GM21529 (cell line): Measurements from ENCODE around the gene HIVEP3.

Source experiments
- ATAC-seq: cut with Tn5 transposase; IDR thresholded peaks from one replicate; pipeline ENCODE4 v1.9.1; 2021; ENCODE audit not compliant: unreplicated experiment

Gene HIVEP3

GRCh38 chr1:41508290-41508689, 410.4 kb downstream of the HIVEP3 start:
- no peak for ATAC-seq

DNA sequence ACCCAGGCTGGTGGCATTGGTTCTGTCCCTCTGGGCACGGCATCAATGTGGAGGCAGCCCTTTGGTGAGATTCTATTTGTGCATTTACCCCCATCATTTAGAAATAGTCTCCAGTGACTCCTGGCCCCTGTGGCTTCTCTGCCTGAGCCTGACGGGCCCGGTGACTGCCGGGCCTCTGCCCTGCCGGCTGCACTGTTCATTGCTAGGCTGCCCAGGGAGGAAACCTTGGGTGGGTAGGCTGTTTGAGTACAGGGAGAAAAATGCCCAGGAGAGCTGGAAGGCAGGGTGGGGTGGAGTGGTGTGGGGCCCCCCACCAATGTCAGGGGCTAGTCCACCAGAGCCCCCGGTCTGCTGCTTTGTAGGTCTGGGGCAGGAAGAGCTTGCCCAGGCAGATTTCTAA, 410.9 kb downstream of the HIVEP3 start:
- no peak for ATAC-seq

DNA sequence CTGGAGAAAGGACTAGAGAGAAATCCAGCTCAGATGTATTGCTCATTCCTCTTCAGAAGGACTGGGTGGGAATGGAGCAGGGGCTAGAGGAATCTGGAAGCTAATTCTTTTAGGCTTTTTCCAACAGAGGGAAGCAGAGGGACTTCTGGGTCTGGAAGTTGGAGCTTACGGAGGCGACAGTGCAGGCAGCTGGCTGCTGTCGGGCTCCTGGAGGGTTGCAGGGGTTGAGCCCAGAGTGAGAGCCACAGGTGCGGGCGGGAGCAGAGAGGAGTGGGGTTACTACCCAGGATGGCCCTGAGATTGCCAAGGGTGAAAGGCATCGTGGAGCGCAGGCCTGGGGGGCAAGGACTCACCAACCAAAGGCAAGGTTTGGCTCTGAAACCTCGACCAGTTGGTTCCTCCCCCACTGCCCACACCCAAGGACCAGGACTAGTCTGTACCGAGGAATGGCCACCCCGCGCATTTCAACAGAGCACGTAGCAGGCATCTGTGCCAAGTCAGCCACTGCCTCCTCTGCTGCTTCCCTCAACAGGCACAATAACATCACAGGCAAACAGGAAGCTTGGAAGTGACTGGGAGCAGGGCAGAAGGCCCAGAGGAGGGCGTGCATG, 411.5 kb downstream of the HIVEP3 start:
- ATAC-seq = no peak

GRCh38 chr1:41504114-41505035, 414.3 kb downstream of the HIVEP3 start:
- ATAC-seq = no peak

DNA sequence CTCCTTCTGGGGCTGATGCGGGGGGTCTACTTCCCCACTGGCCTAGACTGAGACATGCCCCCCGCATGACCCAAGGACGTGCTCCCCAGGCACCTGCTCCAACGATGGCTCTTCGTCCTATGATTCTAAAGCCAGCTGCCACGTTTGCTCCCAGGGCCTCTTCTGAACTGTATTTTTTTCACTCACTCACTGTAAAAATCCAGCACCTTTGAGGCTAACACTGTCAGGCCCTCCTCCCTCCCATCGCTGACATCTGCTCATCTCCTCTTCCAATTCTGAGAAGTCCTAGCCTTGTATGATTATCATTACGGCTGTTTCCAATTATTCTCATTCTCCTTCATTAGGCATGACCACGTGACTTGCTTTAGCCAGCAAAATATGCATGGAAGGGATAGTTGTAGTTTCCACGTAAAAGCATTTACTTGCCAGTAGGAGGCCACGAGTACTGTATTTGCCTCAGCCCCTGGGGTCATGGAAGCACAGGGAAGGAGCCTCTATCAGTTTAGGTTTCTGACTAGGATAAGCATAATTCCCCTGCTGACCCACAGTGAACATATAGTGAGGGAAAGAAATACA, 415.1 kb downstream of the HIVEP3 start:
- ATAC-seq = no peak

DNA sequence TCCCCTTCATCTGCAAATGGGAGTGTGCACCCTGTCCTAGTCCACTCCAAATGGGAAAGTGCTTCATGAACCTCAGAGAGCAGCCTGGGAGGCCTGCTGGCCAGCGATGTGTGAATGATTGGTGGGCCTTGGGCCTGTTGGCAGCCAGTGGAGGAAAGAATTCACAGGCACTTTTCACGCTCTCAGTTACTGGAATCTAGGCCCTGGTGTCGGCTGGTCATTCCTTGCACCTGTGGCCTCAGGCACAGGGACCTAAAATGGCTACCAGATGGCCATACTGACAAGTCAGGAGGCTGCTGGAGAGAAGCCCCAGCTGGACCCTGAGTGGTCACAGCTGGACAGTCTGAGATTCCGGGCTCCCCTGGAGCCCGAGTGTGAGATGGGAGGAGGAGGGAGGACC, 415.8 kb downstream of the HIVEP3 start:
- ATAC-seq = no peak

- ATAC-seq = no peak
Measured at GRCh38 chr1:41501581-41501980, 417.1 kb downstream of the HIVEP3 start.

DNA sequence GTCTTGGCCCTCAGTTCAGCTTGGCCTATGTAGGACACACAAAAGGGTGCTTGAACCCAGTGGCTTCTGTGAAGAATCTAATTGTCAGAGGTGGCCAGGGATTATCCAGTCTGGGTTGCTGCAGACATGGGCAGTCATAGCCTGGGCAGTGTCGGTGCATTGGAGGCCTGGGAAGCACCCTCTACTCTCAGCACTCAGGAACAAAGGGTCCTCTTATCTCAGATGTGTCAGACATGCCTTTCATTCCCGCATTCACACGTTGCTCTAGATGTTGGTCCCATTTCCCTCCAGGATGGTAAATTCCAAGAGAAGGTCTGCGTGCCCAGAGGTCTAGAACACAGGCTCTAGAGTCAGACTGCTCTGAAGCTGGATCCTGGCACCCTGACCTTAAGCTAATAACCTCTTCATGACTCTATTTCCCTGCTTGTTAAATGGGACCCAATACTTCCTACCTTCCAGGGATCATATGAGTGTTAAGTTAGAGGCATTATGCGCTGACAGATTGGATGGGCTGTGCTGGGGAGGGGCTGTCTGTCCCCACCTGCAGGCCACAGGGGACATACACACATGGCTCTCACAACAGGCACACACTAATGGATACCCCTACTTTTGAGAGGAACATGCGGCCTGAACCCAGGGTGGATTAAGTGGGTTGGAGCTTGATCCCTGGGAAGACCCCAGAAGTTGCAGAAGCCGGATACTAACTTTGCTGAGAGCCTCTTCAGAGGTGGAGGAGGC, 417.8 kb downstream of the HIVEP3 start:
- no peak for ATAC-seq

DNA sequence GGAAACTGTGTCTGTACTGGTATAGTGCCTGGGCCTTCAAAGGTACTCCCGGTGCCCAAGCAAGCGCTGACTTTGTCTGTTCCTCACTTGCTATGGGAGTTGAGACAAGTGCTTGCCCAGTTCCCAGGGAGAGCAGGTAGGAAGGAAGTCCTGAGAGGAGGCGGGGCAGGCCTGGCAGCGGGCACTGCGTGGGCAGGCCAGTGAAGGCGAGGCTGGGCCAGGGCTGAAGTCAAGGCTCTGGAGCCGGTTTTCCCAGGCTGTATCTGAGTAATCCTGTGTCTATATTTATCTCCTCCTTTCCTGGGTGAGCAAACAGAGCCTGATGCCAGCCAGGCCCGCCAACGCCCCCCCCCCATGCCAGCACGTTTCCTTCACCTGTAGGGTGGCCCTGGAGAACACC, 418.3 kb downstream of the HIVEP3 start:
- no peak for ATAC-seq

DNA sequence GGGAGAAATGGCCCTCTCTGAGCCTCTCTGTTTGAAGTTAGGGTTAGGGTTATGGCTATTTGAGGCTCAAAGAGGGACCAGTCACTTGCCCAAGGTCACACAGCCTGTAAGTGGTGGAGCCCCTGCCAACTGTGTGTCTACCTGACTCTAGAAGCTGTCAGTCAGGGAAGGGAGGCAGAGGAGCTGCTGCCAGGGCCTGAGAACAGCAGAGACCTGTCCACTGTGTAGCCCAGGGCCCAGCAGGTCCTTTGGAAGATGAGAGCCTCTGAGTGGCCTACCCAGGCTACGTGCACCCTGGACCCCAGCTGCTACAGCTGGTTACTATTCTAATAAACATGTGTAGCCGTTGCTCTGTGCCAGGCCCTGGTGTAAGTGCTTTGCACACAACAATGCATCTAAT, 419.1 kb downstream of the HIVEP3 start:
- no peak for ATAC-seq

DNA sequence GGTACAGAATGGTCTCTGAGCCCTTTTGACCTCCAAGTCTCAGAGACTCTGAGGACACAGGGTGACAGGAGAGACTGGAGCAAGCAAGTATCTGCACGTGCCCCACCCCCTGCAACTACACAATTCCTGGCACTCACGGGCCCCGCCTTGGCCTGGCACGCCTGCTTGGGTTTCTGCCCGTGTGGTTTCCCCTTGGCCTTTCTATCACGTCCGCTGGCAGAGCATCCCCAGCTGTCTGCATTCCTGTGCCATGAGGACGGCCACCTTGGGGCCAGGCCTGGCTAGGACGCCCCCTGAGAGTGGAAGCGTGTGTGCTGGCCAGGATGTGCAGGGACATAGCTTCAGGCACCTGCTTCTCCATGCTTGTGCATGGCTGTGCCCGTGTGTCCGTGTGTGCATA, 419.9 kb downstream of the HIVEP3 start:
- no peak for ATAC-seq

GRCh38 chr1:41498391-41498790, 420.3 kb downstream of the HIVEP3 start:
- ATAC-seq = no peak

DNA sequence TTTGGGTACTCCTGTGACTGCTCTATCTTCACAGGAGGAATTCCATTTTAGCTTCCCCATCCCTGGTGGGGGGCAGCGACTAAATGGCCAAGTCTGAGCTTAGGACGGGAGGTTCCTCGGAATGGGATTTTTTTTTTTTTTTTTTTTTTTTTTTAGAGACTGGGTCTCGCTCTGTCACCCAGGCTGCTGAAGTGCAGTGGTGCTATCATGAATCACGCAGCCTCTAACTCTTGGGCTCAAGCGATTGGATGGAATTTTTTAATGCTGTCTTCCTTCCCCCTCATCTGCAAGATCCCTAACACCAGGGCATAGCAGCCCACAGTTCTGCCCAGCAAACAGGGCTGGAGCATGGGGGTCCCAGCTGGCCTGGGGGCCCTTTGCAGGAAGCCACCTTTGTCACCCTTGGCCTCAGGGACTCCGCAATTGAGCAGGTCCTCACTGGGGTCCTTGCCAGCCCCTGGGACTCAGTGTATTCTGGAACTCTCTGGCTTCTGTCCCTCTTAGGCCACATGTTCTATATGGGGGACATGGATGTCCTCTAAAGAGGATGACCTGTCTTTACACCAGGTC, 421.2 kb downstream of the HIVEP3 start:
- no peak for ATAC-seq

GRCh38 chr1:41497056-41497440, 421.7 kb downstream of the HIVEP3 start:
- no peak for ATAC-seq

DNA sequence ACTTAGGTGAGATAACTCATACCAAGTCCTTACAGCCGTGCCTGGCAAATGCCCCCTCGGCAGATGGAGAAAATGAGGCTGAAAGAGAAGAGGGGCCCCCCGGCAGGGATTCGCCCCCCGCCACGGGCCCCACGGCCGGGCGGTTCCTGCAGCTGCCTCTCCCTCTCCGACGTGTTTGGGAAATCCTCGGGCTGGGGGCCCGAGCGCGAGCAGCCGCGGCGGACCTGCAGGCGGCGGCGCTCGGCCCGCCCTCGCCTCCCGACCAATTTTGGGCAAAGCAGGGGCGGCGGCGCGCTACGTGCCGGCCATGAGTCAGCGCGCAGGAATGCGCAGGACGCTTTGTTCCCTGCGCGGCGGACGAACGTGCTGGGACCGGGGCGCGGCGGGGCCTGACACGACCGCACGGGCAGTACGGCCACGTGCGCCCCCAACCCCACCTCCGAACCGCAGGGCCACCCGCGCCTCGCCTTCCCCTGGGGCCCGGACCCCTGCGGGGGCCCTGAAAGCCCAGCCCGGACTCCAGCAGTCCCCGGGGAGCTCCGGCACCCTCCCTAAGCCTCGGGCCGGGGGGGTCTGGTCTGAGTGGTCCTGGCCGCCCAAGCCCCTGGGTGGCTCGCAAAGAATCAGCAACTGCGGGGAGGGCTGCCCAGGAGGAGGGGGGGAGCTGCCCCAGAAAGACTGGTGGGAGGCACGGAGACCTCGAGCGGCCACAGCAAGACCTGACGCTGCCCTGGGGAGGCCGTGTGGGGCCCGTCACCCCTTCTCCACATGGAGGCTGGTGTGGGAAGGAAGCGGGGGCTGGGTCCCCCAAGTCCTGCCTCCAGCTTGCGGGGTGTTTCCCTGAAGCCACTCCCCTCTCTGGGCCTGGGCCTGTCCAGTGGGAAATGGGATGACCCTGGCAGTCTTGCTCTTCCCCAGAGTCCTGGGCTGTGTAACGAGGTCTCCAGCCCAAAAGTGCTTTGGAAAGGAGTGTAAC, 422.4 kb downstream of the HIVEP3 start:
- peak; percentile 56 for ATAC-seq

DNA sequence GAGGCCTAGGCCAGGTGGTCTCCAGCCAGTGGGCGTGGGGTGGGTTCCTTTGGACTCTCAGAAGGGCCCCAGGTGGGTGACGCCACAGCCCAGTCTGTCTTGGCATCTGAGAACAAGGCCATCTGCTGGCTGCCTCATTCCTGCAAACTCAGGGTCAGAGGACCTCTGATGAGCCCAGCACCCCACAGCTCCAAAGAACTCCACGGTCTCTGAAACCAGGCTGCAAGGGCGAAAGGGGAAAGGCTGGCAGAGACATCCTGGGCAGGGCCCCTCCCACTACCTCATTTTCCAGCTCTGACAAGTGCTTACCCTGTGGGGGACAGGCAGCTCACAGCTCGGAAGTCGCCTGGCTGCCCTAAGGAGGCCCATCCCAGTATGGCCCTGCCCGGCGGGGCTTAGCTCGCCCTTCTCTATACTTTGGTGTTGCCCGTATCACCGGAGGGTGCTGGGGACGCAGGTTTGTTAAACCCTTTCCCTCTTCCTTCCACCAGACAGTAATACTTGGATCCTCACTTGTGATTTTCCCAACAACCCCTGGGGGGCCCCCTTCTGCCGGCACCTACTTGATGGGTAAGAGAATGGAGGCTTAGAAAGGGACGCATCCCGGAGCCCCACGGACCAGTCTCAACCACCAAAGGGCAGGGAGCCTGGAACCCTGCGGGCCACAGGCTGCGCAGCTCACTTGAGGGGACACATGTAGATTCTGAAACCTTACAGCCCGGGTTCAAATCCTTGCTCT, 423.3 kb downstream of the HIVEP3 start:
- ATAC-seq = no peak

GRCh38 chr1:41494351-41495209, 424.1 kb downstream of the HIVEP3 start:
- ATAC-seq = no peak

DNA sequence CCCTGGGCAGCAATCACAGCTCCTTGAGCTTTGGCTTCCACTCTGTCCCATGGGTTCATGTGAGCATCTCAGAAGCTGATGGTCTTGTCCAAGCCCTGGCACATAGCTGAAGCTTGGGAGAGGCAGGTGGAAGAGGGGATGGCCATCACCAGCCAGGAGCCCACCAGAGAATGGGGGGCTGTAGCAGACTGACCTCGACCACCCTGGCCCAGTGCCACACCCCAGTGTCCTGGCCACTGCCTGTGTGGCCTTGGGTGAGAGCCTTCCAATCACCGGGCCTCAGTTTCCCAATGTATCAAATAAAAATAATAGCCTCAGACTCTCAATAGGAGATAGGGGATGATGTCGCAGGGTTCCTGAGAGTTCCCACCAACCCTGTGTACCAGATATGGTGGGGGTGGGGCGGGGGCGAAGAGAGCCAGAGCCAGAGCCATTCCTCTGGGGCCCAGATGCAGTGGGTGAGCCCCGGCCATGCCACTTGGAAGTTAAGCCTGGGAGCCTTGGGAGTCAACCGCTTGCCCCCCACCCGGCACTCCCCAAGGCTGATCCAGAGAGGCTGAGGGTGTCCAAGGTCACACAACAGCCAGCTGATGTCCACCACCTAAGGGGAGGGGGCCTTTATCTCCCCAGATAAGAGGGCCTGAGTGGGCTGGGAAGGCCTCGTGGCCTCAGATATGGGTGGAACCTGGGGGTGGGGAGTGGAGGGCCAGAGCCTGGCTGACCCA, 424.9 kb downstream of the HIVEP3 start:
- no peak for ATAC-seq
